Activated naive CD8-positive, alpha-beta T cell treated with anti-CD3 and anti-CD28 coated beads for 36 hours (primary cell): ENCODE results near the gene KMT5C. TPM values are rescaled to one million over a fixed set of nuclear protein-coding genes. Genes with fewer than 3 reads are reported as not detected.

Experiments used
- DNase-seq: peaks from one replicate; pipeline ENCODE4 v3.0.0; 2021
- H3K27ac Mint-ChIP-seq: one replicate; pipeline ENCODE4 v1.8.0; 2022; ENCODE audit warnings: mild to moderate bottlenecking, moderate library complexity, mixed read lengths
- H3K27me3 Mint-ChIP-seq: one replicate; pipeline ENCODE4 v1.8.0; 2022; ENCODE audit warnings: mild to moderate bottlenecking, mixed read lengths
- H3K36me3 Mint-ChIP-seq: one replicate; pipeline ENCODE4 v1.8.0; 2021; ENCODE audit warnings: mild to moderate bottlenecking, mixed read lengths
- H3K4me1 Mint-ChIP-seq: one replicate; pipeline ENCODE4 v1.8.0; 2021; ENCODE audit warnings: mixed read lengths
- H3K4me3 Mint-ChIP-seq: one replicate; pipeline ENCODE4 v1.8.0; 2022; ENCODE audit warnings: mild to moderate bottlenecking, moderate library complexity, mixed read lengths
- H3K9me3 Mint-ChIP-seq: one replicate; pipeline ENCODE4 v1.8.0; 2022; ENCODE audit warnings: mixed read lengths
- total RNA-seq, 2 experiments: library from RNA; stranded (reverse); gene quantifications; one replicate each; pipeline ENCODE4 v1.2.3, GENCODE V29; 2021

KMT5C gene
- total RNA-seq, 2 experiments from 2014 or later: 14.9 to 15.4 TPM

DNA sequence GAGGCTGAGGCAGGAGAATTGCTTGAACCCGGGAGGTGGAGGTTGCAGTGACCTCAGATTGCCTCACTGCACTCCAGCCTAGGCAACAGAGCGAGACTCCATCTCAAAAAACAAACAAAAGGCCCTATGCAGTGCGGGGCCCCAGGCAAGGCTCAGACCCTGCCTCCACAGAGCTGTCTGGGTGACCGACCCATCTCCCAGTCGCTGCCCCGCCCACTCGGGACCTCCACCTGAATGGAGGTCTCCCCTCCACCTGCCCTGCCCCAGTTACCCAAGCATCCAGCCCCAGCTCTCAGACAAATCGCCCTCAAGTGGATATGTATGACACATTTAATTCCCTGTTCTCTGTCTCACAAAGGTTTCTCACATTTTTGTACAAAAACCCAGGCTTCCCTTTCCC is 25.6 kb downstream of the KMT5C start:
- no peaks in the 10 kb centered on the region for H3K36me3 Mint-ChIP-seq
- no peak for DNase-seq
- no peak overlapping the region for H3K27ac Mint-ChIP-seq
- H3K4me1 Mint-ChIP-seq: peaks cover 3% of the 10 kb centered on the region
- H3K9me3 Mint-ChIP-seq: no peaks in the 10 kb centered on the region
- peaks cover 27% of the 10 kb centered on the region for H3K27me3 Mint-ChIP-seq
- H3K4me3 Mint-ChIP-seq: no peak overlapping the region

DNA sequence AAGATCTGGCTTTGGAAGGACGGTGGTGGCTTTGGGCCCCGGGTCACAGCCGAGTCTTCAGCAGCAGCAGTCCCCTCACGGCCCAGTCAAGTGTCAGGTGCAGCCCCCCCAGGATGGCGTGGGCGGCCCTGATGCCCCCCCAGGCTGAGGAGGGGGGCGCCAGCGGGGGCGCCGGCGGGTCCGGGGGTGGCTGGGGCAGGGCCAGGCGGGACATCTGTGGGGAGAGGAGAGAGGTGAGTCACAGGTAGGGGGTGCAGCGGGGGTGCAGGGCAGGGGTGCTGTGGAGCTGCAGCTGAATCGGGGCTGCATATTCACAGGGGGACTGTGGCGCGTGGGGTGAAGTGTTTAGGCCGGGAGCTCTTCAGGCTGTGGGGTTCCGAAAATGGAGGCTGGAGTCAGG is 26.3 kb downstream of the KMT5C start:
- Mint-ChIP-seq H3K4me3 (no peak overlapping the region), H3K36me3 (no peaks in the 10 kb centered on the region), H3K27me3 (peaks cover 34% of the 10 kb centered on the region), H3K4me1 (peaks cover 3% of the 10 kb centered on the region), H3K9me3 (no peaks in the 10 kb centered on the region), H3K27ac (no peak overlapping the region)
- DNase-seq: no peak

GRCh38 chr19:55366790-55367189 is 27.1 kb downstream of the KMT5C start:
- Mint-ChIP-seq H3K27me3 (peaks cover 43% of the 10 kb centered on the region), H3K36me3 (no peaks in the 10 kb centered on the region), H3K9me3 (no peaks in the 10 kb centered on the region), H3K4me1 (peaks cover 3% of the 10 kb centered on the region), H3K4me3 (no peak overlapping the region), H3K27ac (no peak overlapping the region)
- no peak for DNase-seq

DNA sequence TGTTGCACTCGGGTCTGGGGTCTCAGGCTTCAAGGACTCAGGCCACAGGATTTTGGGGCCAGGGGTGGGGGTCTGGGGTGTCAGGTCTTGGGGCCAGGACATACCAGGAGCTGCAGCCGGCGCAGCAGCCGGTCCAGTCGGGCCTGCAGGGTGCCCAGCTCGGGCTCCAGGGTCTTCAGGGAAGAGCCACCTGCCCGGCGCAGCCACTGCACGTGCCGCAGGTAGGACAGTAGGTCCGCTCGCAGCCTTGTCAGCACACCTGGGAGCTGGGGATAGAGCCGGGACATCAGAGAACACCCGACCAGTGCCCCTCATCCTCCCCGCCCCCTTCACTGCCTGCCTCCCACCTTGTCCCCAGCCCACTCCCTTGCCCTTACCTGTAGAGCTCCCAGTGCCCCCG is 28.4 kb downstream of the KMT5C start:
- no peak overlapping the region for H3K4me3 Mint-ChIP-seq
- no peak for DNase-seq
- no peaks in the 10 kb centered on the region for H3K9me3 Mint-ChIP-seq
- H3K27me3 Mint-ChIP-seq: peaks cover 54% of the 10 kb centered on the region
- peaks cover 10% of the 10 kb centered on the region for H3K4me1 Mint-ChIP-seq
- H3K27ac Mint-ChIP-seq: no peak overlapping the region
- no peaks in the 10 kb centered on the region for H3K36me3 Mint-ChIP-seq

DNA sequence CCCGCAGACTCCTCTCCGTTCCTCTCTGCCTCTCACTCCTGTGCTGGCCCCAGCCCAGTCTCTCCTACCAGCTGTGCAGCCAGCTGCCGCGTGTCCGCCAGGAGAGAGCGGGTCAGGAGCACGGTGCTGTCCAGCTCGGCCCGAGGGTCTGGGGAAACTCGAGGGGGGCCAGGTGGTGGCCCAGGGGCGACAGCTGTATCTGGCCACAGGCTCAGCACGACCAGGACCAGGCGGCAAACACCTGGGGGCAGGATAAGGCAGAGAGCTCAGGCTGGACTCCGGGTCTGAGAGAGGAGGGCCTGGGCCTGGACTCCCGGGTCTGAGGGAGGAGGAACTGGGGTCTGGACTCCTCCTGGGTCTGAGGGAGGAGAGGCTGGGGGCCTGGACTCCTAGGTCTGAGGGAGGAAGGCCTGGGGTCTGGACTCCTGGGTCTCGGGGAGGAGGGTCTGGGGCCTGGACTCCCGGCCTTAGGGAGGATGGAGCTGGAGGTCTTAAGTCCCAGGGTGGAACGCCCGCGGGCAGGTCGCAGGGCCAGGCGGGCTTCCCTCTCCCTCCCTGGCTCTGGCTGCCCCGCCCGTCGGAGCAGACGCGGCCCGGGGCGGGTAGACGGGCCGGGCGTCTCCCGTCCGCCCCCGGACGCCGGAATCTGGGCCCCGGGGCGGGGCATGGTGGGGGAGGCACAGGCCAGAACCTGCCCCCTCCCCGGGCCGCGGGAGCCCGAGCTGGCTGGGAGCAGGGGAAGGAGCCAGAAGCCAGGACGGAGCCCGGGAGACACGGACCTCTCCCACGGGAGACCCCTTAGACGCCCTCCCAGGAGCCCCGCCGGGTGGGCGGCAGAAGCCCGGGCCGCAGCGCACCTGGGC is 29.3 kb downstream of the KMT5C start:
- no peak overlapping the region for H3K4me3 Mint-ChIP-seq
- peaks cover 13% of the 10 kb centered on the region for H3K4me1 Mint-ChIP-seq
- peaks cover 61% of the 10 kb centered on the region for H3K27me3 Mint-ChIP-seq
- peak; percentile 41 for DNase-seq
- no peaks in the 10 kb centered on the region for H3K36me3 Mint-ChIP-seq
- H3K9me3 Mint-ChIP-seq: no peaks in the 10 kb centered on the region
- H3K27ac Mint-ChIP-seq: no peak overlapping the region

GRCh38 chr19:55369653-55370304 is 30.1 kb downstream of the KMT5C start:
- no peaks in the 10 kb centered on the region for H3K9me3 Mint-ChIP-seq
- H3K27ac Mint-ChIP-seq: no peak overlapping the region
- H3K4me3 Mint-ChIP-seq: peak overlapping the region; percentile 75
- H3K36me3 Mint-ChIP-seq: no peaks in the 10 kb centered on the region
- peaks cover 13% of the 10 kb centered on the region for H3K4me1 Mint-ChIP-seq
- DNase-seq: peak; percentile 51
- peaks cover 65% of the 10 kb centered on the region for H3K27me3 Mint-ChIP-seq

- Mint-ChIP-seq H3K9me3 (no peaks in the 10 kb centered on the region), H3K36me3 (no peaks in the 10 kb centered on the region), H3K27ac (no peak within 1 kb of the TSS), H3K4me3 (peak within 1 kb of the TSS; percentile 75), H3K4me1 (peaks cover 13% of the 10 kb centered on the region), H3K27me3 (peaks cover 69% of the 10 kb centered on the region)
- no peak for DNase-seq
Observed at GRCh38 chr19:55370305-55370988, 30.8 kb downstream of the KMT5C start, which contains the start of gene IL11. Gene IL11 (minus strand): TSS chr19:55370463. CDS start chr19:55370310, 153 bp downstream.

- Mint-ChIP-seq H3K27me3 (peaks cover 76% of the 10 kb centered on the region), H3K4me1 (peaks cover 13% of the 10 kb centered on the region), H3K27ac (no peak overlapping the region), H3K9me3 (no peaks in the 10 kb centered on the region), H3K36me3 (no peaks in the 10 kb centered on the region), H3K4me3 (no peak overlapping the region)
- peak; percentile 66 for DNase-seq
Observed at GRCh38 chr19:55372316-55373081, 32.8 kb downstream of the KMT5C start.

DNA sequence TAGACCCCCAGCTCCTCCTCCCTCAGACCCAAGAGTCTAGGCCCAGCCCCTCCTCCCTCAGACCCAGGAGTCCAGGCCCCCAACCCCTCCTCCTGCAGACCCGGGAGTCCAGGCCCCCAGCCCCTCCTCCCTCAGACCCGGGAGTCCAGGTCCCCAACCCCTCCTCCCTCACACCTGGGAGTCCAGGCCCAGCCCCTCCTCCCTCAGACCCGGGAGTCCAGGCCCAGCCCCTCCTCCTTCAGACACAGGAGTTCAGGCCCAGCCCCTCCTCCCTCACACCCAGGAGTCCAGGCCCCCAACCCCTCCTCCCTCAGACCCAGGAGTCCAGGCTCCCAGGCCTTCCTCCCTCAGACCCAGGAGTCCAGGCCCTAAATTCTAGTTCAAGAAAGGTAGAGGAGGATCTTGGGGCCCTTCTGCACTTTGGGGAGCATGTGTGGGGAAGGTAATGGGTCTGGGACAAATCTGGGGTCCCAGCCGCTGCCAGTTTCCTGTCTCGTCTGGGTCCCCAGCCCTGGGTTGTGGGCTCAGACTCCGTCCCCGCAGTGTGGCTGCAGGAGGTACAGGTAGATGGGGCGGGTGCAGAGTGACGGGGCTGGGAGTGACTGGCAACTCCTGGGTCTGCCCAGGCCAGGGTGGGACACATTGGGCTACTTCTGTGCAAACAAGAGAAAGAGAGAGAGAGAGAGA is 33.8 kb downstream of the KMT5C start:
- Mint-ChIP-seq H3K9me3 (no peaks in the 10 kb centered on the region), H3K4me1 (peaks cover 13% of the 10 kb centered on the region), H3K4me3 (no peak overlapping the region), H3K27ac (no peak overlapping the region), H3K27me3 (peaks cover 67% of the 10 kb centered on the region), H3K36me3 (no peaks in the 10 kb centered on the region)
- DNase-seq: no peak

- Mint-ChIP-seq H3K4me1 (peaks cover 13% of the 10 kb centered on the region), H3K4me3 (no peak overlapping the region), H3K27ac (no peak overlapping the region), H3K9me3 (no peaks in the 10 kb centered on the region), H3K27me3 (peaks cover 61% of the 10 kb centered on the region), H3K36me3 (no peaks in the 10 kb centered on the region)
- no peak for DNase-seq
Observed at GRCh38 chr19:55373993-55374757, 34.5 kb downstream of the KMT5C start.

GRCh38 chr19:55376241-55376933 is 36.7 kb downstream of the KMT5C start, which contains the start of gene TMEM190:
Gene TMEM190 (plus strand): TSS chr19:55376826. CDS start chr19:55376854, 28 bp downstream.
- Mint-ChIP-seq H3K4me3 (no peak within 1 kb of the TSS), H3K27me3 (peaks cover 44% of the 10 kb centered on the region), H3K27ac (no peak within 1 kb of the TSS), H3K36me3 (peaks cover 2% of the 10 kb centered on the region), H3K9me3 (no peaks in the 10 kb centered on the region), H3K4me1 (peaks cover 10% of the 10 kb centered on the region)
- DNase-seq: no peak

- no peak overlapping the region for H3K27ac Mint-ChIP-seq
- H3K36me3 Mint-ChIP-seq: peaks cover 14% of the 10 kb centered on the region
- H3K4me3 Mint-ChIP-seq: no peak overlapping the region
- no peak for DNase-seq
- H3K27me3 Mint-ChIP-seq: peaks cover 32% of the 10 kb centered on the region
- H3K4me1 Mint-ChIP-seq: peaks cover 11% of the 10 kb centered on the region
- peaks cover 2% of the 10 kb centered on the region for H3K9me3 Mint-ChIP-seq
Observed at GRCh38 chr19:55377356-55378131, 37.9 kb downstream of the KMT5C start.
